GM18526 (cell line): ENCODE results near the gene SLC7A11.

ENCODE experiments used
- POLR2A ChIP-seq: IDR thresholded peaks from 3 replicates; pipeline ENCODE4 v1.6.1; 2011; ENCODE audit not compliant: insufficient read length; ENCODE audit errors: extremely low read depth

The SLC7A11 gene

DNA sequence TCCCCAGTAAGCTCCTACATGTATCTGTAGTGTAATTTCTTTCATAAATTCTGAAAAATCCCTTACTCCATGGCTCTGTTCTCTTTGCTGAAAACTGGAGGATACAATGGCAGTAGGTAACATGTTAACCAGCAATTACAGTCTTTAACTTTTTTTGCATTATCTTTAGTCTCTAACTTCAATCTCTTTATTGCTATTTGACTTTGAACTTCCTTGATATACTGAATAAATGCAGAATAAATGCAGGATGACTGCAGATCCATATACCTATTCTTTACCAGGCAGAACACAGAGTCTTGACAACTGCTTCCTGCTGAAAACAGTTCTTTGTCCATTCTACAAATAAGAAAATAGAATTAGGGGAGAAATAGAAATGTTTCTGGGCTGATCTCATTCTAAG is 101.3 kb downstream of the SLC7A11 start:
- TF ChIP-seq POLR2A = no peak

DNA sequence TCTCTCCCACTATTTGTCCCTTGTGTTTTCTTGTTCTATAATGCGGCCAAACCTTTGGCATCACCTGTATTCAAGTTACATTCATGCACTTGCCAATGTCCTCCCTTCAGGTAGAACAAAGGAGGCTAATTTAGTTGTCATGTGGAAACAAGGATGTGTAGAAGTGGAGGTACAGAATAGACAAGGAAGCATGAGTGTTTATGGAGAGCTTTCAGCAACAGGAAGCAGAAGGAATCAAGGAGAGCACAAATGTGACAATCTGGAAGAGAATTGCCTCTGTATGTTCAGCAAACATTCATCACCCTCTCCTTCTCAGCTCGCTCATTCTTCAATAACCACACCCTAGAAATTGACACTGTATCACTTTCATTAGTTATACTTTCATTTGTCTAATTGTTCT is 103.4 kb downstream of the SLC7A11 start:
- TF ChIP-seq POLR2A = no peak

DNA sequence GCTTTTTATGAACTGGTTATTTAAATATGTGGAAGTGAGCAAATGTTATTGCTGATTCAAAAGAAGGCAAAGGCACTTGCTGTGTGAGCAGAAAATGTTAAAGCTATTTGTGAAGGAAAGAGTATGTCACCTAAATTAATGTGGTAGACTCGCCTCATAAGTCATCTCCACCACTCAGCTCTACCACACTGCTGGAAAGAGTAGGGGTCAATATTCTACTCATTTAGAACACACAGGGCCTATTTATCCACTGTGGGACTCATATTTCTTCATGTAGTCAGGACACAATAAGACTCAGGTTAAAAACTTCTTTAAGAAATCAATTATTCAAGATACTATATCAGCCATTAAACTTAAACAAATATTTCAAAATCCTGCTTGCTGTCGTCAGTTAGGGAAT is 106.5 kb downstream of the SLC7A11 start:
- TF ChIP-seq POLR2A = no peak

DNA sequence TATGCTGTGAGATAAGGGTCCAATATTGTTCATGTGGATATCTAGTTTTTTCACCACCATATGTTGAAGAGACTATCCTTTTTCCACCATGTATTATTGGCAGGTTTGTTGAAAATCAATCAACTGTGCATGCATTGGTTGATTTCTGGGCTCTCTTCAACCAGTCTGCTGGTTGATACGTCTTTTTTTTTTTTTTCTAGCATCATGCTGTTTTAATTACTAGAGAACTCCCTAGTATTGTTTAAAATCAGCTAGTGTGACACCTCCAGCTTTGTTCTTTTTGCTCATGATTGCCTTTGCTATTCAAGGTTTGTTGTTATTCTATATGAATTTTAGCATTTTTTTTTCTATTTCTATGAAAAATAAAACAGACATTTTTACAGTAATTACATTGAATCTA is 123.9 kb downstream of the SLC7A11 start:
- TF ChIP-seq POLR2A = no peak

DNA sequence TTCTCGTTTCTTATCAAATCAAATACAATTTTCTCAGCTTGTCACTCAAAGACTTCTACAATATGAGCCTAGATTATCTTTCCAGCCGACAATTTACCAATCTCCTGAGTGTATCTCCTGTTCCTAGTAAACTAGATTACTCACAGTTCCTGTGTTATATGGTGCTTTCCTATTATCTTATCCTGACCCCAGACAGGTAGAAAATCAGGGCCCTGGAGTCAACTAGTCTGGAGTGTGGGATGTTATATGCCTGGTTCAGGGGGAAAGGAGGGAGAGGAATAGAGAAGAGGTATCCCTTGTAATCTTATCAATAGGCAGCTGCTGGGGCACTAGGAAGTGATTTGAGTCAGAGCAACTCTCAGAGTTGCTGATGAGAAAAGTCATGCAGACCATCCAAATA is 127.1 kb downstream of the SLC7A11 start:
- TF ChIP-seq POLR2A = no peak

DNA sequence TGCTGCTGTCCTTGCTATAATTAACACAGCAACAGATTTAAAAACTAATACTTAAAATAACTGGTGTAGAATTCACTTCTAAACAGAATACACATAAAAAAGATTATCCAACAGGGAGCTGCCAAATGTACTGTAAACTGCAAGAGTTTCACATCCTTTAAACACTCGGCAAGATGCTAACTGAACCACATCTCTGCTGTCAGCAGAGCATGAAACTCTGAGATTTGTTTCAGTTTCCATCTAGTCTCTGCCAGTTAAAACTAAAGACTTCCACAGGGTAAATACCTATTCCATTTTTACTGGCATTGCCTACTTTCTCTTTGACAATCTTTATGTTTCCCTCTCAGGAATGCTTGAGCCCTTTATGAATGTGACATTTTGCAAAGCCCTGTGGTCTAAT is 127.7 kb downstream of the SLC7A11 start:
- no peak for TF ChIP-seq POLR2A
